OCI-LY7 (cell line): ENCODE measurements around the gene GRPR. TPM values are rescaled to one million over a fixed set of nuclear protein-coding genes. Genes with fewer than 3 reads are reported as not detected.

Experiments used
- Bru-seq: library from RNA; stranded (reverse); fragments of 400-500 nt; gene quantifications from one replicate; lab custom pipeline; 2021; lab: Mats Ljungman, UMichigan
- BruChase-seq, 2 experiments: library from RNA; stranded (reverse); fragments of 400-500 nt; gene quantifications; one replicate each; lab custom pipeline; 2021; lab: Mats Ljungman, UMichigan
- BruUV-seq: library from RNA; stranded (reverse); fragments of 400-500 nt; replicated peaks from 2 replicates; lab custom pipeline; 2021; lab: Mats Ljungman, UMichigan
- CTCF ChIA-PET: fragments of 300-600 bp; sonication (Branson Sonifier 250); formaldehyde crosslinking; loops from one replicate; lab custom pipeline; 2022; ENCODE audit warnings: antibody characterized with exemption; ENCODE audit not compliant: unreplicated experiment; lab: Charles Lee
- POLR2A ChIA-PET: fragments of 300-600 bp; sonication (Branson Sonifier 250); formaldehyde crosslinking; loops from one replicate; lab custom pipeline; 2022; ENCODE audit warnings: antibody characterized with exemption; lab: Charles Lee
- DNase-seq: peaks from one replicate; pipeline ENCODE4 v3.0.0-alpha.2; 2015; ENCODE audit warnings: low spot score
- H2AFZ ChIP-seq: fragments of 200-600 bp; sonication (generic), shearing (Covaris generic); 2 replicates; pipeline ENCODE4 v1.6.1; 2014; ENCODE audit warnings: mild to moderate bottlenecking, antibody characterized with exemption, low read length, moderate library complexity
- H3K27ac ChIP-seq: fragments of 200-600 bp; sonication (generic); 2 replicates; pipeline ENCODE4 v1.5.1; 2014; ENCODE audit warnings: mixed run types, low read depth, mild to moderate bottlenecking, moderate library complexity, low read length, inconsistent platforms; ENCODE audit not compliant: poor library complexity, severe bottlenecking
- H3K36me3 ChIP-seq: fragments of 200-600 bp; sonication (generic); 2 replicates; pipeline ENCODE4 v1.6.1; 2014; ENCODE audit warnings: mild to moderate bottlenecking, antibody characterized with exemption, low read length, moderate library complexity, mixed read lengths; ENCODE audit not compliant: insufficient read depth
- H3K4me1 ChIP-seq: fragments of 200-600 bp; sonication (generic); 2 replicates; pipeline ENCODE4 v1.5.1; 2014; ENCODE audit warnings: mild to moderate bottlenecking, low read length; ENCODE audit not compliant: insufficient read depth, poor library complexity, severe bottlenecking
- H3K4me2 ChIP-seq: fragments of 200-600 bp; sonication (generic); 2 replicates; pipeline ENCODE4 v1.6.1; 2014; ENCODE audit warnings: mild to moderate bottlenecking, low read length
- H3K4me3 ChIP-seq: fragments of 200-600 bp; sonication (generic); 2 replicates; pipeline ENCODE4 v1.5.1; 2014; ENCODE audit warnings: mild to moderate bottlenecking, low read depth, low read length; ENCODE audit not compliant: poor library complexity, severe bottlenecking
- H3K79me2 ChIP-seq: fragments of 200-600 bp; sonication (generic); 2 replicates; pipeline ENCODE4 v1.6.1; 2016; ENCODE audit warnings: low read depth, mild to moderate bottlenecking, low read length, moderate library complexity, mixed read lengths; ENCODE audit not compliant: insufficient read depth
- H3K9me2 ChIP-seq: fragments of 200-600 bp; sonication (generic); 2 replicates; pipeline ENCODE4 v1.6.1; 2016; ENCODE audit warnings: mild to moderate bottlenecking, low read length, mixed read lengths; ENCODE audit not compliant: insufficient read depth
- H3K9me3 ChIP-seq: fragments of 200-600 bp; sonication (generic); 2 replicates; pipeline ENCODE4 v1.6.1; 2014; ENCODE audit warnings: mild to moderate bottlenecking, mixed run types, low read length, mixed read lengths
- H4K20me1 ChIP-seq: fragments of 200-600 bp; sonication (generic); 2 replicates; pipeline ENCODE4 v1.6.1; 2014; ENCODE audit warnings: mild to moderate bottlenecking, antibody characterized with exemption, low read length, moderate library complexity, mixed read lengths; ENCODE audit not compliant: insufficient read depth
- CTCF ChIP-seq: fragments of 200-600 bp; sonication (generic); conservative IDR thresholded peaks from 2 replicates; pipeline ENCODE4 v1.5.1; 2014; ENCODE audit warnings: mild to moderate bottlenecking, antibody characterized with exemption, low read length, moderate library complexity, mixed read lengths
- EZH2phosphoT487 ChIP-seq: fragments of 200-600 bp; sonication (generic); IDR thresholded peaks from 2 replicates; pipeline ENCODE4 v1.6.1; 2018; ENCODE audit warnings: low read depth, borderline replicate concordance, mild to moderate bottlenecking, mixed run types, antibody characterized with exemption, low read length, moderate library complexity, mixed read lengths
- intact Hi-C: fragments of 100-400 bp; cut with micrococcal nuclease; formaldehyde crosslinking; loops from one replicate; pipeline ENCODE4 v1.10.0; 2022; ENCODE audit not compliant: unreplicated experiment
- long read RNA-seq: library from polyadenylated mRNA; stranded (forward); transcript quantifications from one replicate; pipeline ENCODE4 v2.0.0, GENCODE V29; 2022
- total RNA-seq, 2 experiments: library from RNA; depleted of rRNA in 1 of 2; stranded (reverse); fragments of >200 nt in 1 of 2; shearing (Covaris generic) in 1 of 2; gene quantifications; 2 replicates each; pipeline ENCODE4 v1.2.3, GENCODE V29; 2014 to 2022

GRPR gene
- total RNA-seq (2014; rRNA removed; shearing (Covaris generic)) (0.47 TPM in 1 of 2 replicates, not detected in the other), total RNA-seq (2022) (0.31 TPM in 1 of 2 replicates, not detected in the other), Bru-seq, nascent RNA (percentile 29 among the genes with signal in this experiment), BruChase-seq, experiment 1, labeled RNA remaining after a 6-hour chase (percentile 17 among the genes with signal in this experiment), BruChase-seq, experiment 2, labeled RNA remaining after a 2-hour chase (percentile 23 among the genes with signal in this experiment)
- long read RNA-seq: 0 reads

GRCh38 chrX:16123222-16123786 lies at the start of gene GRPR:
TSS of gene GRPR (plus strand) at chrX:16123565. CDS start at chrX:16123954, 389 bp downstream.
- intact Hi-C loops: loop anchor here (5.0 kb wide), 2 partner anchors 191 to 271 kb away; partner anchors contain the start of gene AP1S2

GRCh38 chrX:16075087-16075486 lies 48.3 kb upstream of the GRPR start:
- Histone ChIP-seq H3K9me2 (no peaks in the 10 kb centered on the region), H3K9me3 (no peaks in the 10 kb centered on the region), H2AFZ (no peak overlapping the region), H3K27ac (no peak overlapping the region), H3K4me3 (no peak overlapping the region), H4K20me1 (no peaks in the 10 kb centered on the region), H3K79me2 (no peaks in the 10 kb centered on the region), H3K36me3 (no peaks in the 10 kb centered on the region), H3K4me1 (peaks cover 12% of the 10 kb centered on the region), H3K4me2 (no peak overlapping the region)
- CTCF ChIA-PET: no interaction called here
- no peak for TF ChIP-seq EZH2phosphoT487
- TF ChIP-seq CTCF: no peak
- no peak for DNase-seq
- POLR2A ChIA-PET: interaction anchor here (0.6 to 0.7 kb wide), 2 partner anchors 18 to 35 kb away, joined by 3 to 4 read pairs; no protein-coding TSS in a partner anchor
- intact Hi-C loops: no loop called here
- no TSS peak for BruUV-seq

More at GRCh38 chrX:16123222-16123786, at the start of gene GRPR:
- peak; percentile 89 for DNase-seq
- ChIA-PET POLR2A (interaction anchor here (0.7 to 1.3 kb wide), 4 partner anchors 9 to 210 kb away, joined by 3 to 4 read pairs (median 4); no protein-coding TSS in a partner anchor), CTCF (no interaction called here)
- H3K79me2 ChIP-seq: no peaks in the 10 kb centered on the region
- H3K9me2 ChIP-seq: no peaks in the 10 kb centered on the region
- H3K4me3 ChIP-seq: no peak within 1 kb of the TSS
- peak within 1 kb of the TSS; percentile 91; the same call in 1 of the 2 replicates for H2AFZ ChIP-seq
- peak within 1 kb of the TSS; percentile 50 for H3K4me2 ChIP-seq
- H3K36me3 ChIP-seq: no peaks in the 10 kb centered on the region
- TF ChIP-seq EZH2phosphoT487: no peak
- TF ChIP-seq CTCF: peak; percentile 78
- H4K20me1 ChIP-seq: no peaks in the 10 kb centered on the region
- no TSS peak for BruUV-seq
- H3K9me3 ChIP-seq: peaks cover 10% of the 10 kb centered on the region; the same call in 1 of the 2 replicates
- peak within 1 kb of the TSS; percentile 13 for H3K27ac ChIP-seq
- peaks cover 82% of the 10 kb centered on the region for H3K4me1 ChIP-seq
